Neural progenitor cell (in vitro differentiated cells): Measurements from ENCODE around the gene GRPR.

Source experiments
- CTCF ChIP-seq: fragments of 200-600 bp; sonication (generic); IDR thresholded peaks from 2 replicates; pipeline ENCODE4 v1.5.1; 2017; ENCODE audit warnings: antibody characterized with exemption, mild to moderate bottlenecking
- EZH2 ChIP-seq: fragments of 200-600 bp; sonication (generic); IDR thresholded peaks from 2 replicates; pipeline ENCODE4 v1.6.1; 2017; ENCODE audit warnings: antibody characterized with exemption, mild to moderate bottlenecking, moderate library complexity
- EZH2phosphoT487 ChIP-seq: fragments of 200-600 bp; sonication (generic); IDR thresholded peaks from 2 replicates; pipeline ENCODE4 v1.6.1; 2017; ENCODE audit warnings: antibody characterized with exemption

- no peak for TF ChIP-seq CTCF
- no peak for TF ChIP-seq EZH2phosphoT487
- TF ChIP-seq EZH2 = no peak
Measured at GRCh38 chrX:16130707-16131106, 7.3 kb downstream of the GRPR start.
